Activated naive CD8-positive, alpha-beta T cell treated with anti-CD3 and anti-CD28 coated beads, Interleukin-2, amount 50 U/mL, for 16 hours (primary cell): ENCODE data around the gene NAPA.

Source experiments
- DNase-seq: peaks from one replicate; pipeline ENCODE4 v3.0.0-alpha.2; 2020; ENCODE audit warnings: low read depth, low spot score

NAPA gene

GRCh38 chr19:47458672-47459071 is 56.2 kb downstream of the NAPA start:
- DNase-seq = no peak

- no peak for DNase-seq
These were observed 58.0 kb downstream of the NAPA start for GRCh38 chr19:47456721-47457474.

GRCh38 chr19:47450478-47450877 is 64.4 kb downstream of the NAPA start:
- no peak for DNase-seq

- no peak for DNase-seq
These were observed 66.5 kb downstream of the NAPA start for GRCh38 chr19:47448360-47448727.

- DNase-seq = peak; percentile 14
These were observed 67.1 kb downstream of the NAPA start for GRCh38 chr19:47447470-47448359.

- no peak for DNase-seq
These were observed 68.1 kb downstream of the NAPA start for GRCh38 chr19:47446534-47447469.

- no peak for DNase-seq
These were observed 68.9 kb downstream of the NAPA start for GRCh38 chr19:47445937-47446402.

GRCh38 chr19:47445527-47445926 is 69.3 kb downstream of the NAPA start:
- DNase-seq = no peak

- no peak for DNase-seq
These were observed 70.5 kb downstream of the NAPA start for GRCh38 chr19:47444388-47444821.

GRCh38 chr19:47443331-47443730 is 71.5 kb downstream of the NAPA start:
- DNase-seq = no peak

GRCh38 chr19:47438793-47439220 is 76.1 kb downstream of the NAPA start:
- no peak for DNase-seq
